HFFc6 (cell line): ENCODE measurements around the gene RELN. TPM values are rescaled to one million over a fixed set of nuclear protein-coding genes. Genes with fewer than 3 reads are reported as not detected.

Experiments
- DNase-seq: peaks from one replicate; pipeline ENCODE4 v3.0.0-alpha.2; 2018
- H3K27ac Mint-ChIP-seq: 2 replicates; pipeline ENCODE4 v1.8.0; 2020; ENCODE audit warnings: mild to moderate bottlenecking, mixed read lengths
- H3K27me3 Mint-ChIP-seq: 2 replicates; pipeline ENCODE4 v1.8.0; 2021; ENCODE audit warnings: mild to moderate bottlenecking, moderate library complexity, mixed read lengths; ENCODE audit not compliant: insufficient read depth
- H3K36me3 Mint-ChIP-seq: 2 replicates; pipeline ENCODE4 v1.8.0; 2021; ENCODE audit warnings: low read depth, mixed read lengths
- H3K4me1 Mint-ChIP-seq: 2 replicates; pipeline ENCODE4 v1.8.0; 2020; ENCODE audit warnings: low read depth, mixed read lengths
- H3K4me3 Mint-ChIP-seq: 2 replicates; pipeline ENCODE4 v1.8.0; 2020; ENCODE audit warnings: mild to moderate bottlenecking, moderate library complexity, mixed read lengths
- H3K9me3 Mint-ChIP-seq: 2 replicates; pipeline ENCODE4 v1.8.0; 2020; ENCODE audit warnings: mild to moderate bottlenecking, mixed read lengths
- total RNA-seq, 6 experiments: library from RNA; stranded (reverse); fragmentation: NEBNext Ultra II Directional; extraction: Animal tissue kit (Norgen Biotek cat#: 25700); gene quantifications; 2 replicates in 1 of 6; 3 replicates in 5 of 6; pipeline ENCODE4 v1.2.3, GENCODE V29; 2021
- TF ChIP-seq, protein P1 (sequence below): fragments of 200-600 bp; sonication (generic); IDR thresholded peaks from 2 replicates; pipeline ENCODE4 v1.5.0; 2021; ENCODE audit warnings: antibody characterized with exemption, mild to moderate bottlenecking

The RELN gene
- total RNA-seq, 6 experiments from 2014 or later, result 0.02 to 0.24 (median 0.03) TPM

GRCh38 chr7:104012835-104013234 lies 23.4 kb upstream of the RELN start:
- Mint-ChIP-seq H3K4me1 (no peaks in the 10 kb centered on the region), H3K4me3 (no peak overlapping the region), H3K27me3 (no peaks in the 10 kb centered on the region; the same call in none of the 2 replicates), H3K36me3 (no peaks in the 10 kb centered on the region), H3K27ac (no peak overlapping the region), H3K9me3 (no peaks in the 10 kb centered on the region)
- no peak for DNase-seq
- TF ChIP-seq, protein P1, sequence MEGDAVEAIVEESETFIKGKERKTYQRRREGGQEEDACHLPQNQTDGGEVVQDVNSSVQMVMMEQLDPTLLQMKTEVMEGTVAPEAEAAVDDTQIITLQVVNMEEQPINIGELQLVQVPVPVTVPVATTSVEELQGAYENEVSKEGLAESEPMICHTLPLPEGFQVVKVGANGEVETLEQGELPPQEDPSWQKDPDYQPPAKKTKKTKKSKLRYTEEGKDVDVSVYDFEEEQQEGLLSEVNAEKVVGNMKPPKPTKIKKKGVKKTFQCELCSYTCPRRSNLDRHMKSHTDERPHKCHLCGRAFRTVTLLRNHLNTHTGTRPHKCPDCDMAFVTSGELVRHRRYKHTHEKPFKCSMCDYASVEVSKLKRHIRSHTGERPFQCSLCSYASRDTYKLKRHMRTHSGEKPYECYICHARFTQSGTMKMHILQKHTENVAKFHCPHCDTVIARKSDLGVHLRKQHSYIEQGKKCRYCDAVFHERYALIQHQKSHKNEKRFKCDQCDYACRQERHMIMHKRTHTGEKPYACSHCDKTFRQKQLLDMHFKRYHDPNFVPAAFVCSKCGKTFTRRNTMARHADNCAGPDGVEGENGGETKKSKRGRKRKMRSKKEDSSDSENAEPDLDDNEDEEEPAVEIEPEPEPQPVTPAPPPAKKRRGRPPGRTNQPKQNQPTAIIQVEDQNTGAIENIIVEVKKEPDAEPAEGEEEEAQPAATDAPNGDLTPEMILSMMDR, result no peak

GRCh38 chr7:104011829-104012228 lies 22.4 kb upstream of the RELN start:
- Mint-ChIP-seq H3K36me3 (no peaks in the 10 kb centered on the region), H3K4me1 (no peaks in the 10 kb centered on the region), H3K27ac (no peak overlapping the region), H3K27me3 (no peaks in the 10 kb centered on the region; the same call in none of the 2 replicates), H3K4me3 (no peak overlapping the region), H3K9me3 (no peaks in the 10 kb centered on the region)
- TF ChIP-seq, protein P1, result no peak
- DNase-seq, result no peak

GRCh38 chr7:104010052-104010909 lies 20.8 kb upstream of the RELN start:
- Mint-ChIP-seq H3K27ac (no peak overlapping the region), H3K36me3 (no peaks in the 10 kb centered on the region), H3K9me3 (no peaks in the 10 kb centered on the region), H3K27me3 (no peaks in the 10 kb centered on the region; the same call in none of the 2 replicates), H3K4me3 (no peak overlapping the region), H3K4me1 (peaks cover 3% of the 10 kb centered on the region)
- DNase-seq, result no peak
- TF ChIP-seq, protein P1, result no peak

- H3K36me3 Mint-ChIP-seq, result no peaks in the 10 kb centered on the region
- no peaks in the 10 kb centered on the region for H3K9me3 Mint-ChIP-seq
- peaks cover 7% of the 10 kb centered on the region for H3K4me1 Mint-ChIP-seq
- TF ChIP-seq, protein P1, result no peak
- no peaks in the 10 kb centered on the region; the same call in 1 of the 2 replicates for H3K27me3 Mint-ChIP-seq
- no peak overlapping the region for H3K27ac Mint-ChIP-seq
- no peak for DNase-seq
- no peak overlapping the region for H3K4me3 Mint-ChIP-seq
Measured at GRCh38 chr7:104008107-104008506, 18.6 kb upstream of the RELN start.

DNA sequence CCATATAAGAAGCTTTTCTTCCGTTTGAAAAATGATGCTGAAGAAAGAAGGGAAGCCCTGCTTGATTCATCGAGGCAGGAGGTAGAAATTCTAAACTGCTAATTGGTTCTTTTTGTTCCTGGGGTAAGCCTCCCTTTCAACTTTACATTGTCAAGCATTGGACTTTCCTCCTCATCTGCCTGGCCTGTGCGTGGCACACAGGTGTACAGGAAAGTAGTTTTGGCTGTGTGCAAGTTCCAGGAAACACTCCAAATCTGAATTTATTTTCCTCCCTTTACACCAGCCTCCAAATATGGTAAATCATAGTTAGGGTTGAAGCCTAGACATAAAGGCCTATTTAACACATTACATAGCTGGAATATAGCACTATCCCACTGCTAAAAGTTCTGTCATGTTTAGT lies 18.2 kb upstream of the RELN start:
- H3K4me3 Mint-ChIP-seq, result no peak overlapping the region
- no peaks in the 10 kb centered on the region; the same call in 1 of the 2 replicates for H3K27me3 Mint-ChIP-seq
- H3K9me3 Mint-ChIP-seq, result no peaks in the 10 kb centered on the region
- no peaks in the 10 kb centered on the region for H3K36me3 Mint-ChIP-seq
- peaks cover 7% of the 10 kb centered on the region for H3K4me1 Mint-ChIP-seq
- no peak for DNase-seq
- TF ChIP-seq, protein P1, result no peak
- H3K27ac Mint-ChIP-seq, result no peak overlapping the region
